ENCODE measurements around the gene SHISA9.

Gene SHISA9

GRCh38 chr16:13013043-13013442 is 111.6 kb downstream of the SHISA9 start:
- no peak for DNase-seq (ENCODE audit: low read depth in 2 of 2, low spot score in 1 of 2)

- no peak for DNase-seq (ENCODE audit: low read depth in 2 of 2, low spot score in 1 of 2)
Measured at GRCh38 chr16:13014476-13014875, 113.1 kb downstream of the SHISA9 start.

GRCh38 chr16:13018026-13018425 is 116.6 kb downstream of the SHISA9 start:
- DNase-seq (ENCODE audit: low read depth in 2 of 2, low spot score in 1 of 2), result no peak

- DNase-seq (ENCODE audit: low read depth in 2 of 2, low spot score in 1 of 2), result no peak
Measured at GRCh38 chr16:13021996-13022395, 120.6 kb downstream of the SHISA9 start.

- DNase-seq (ENCODE audit: low read depth in 2 of 2, low spot score in 1 of 2), result no peak
Measured at GRCh38 chr16:13029786-13030185, 128.4 kb downstream of the SHISA9 start.

GRCh38 chr16:13030769-13031168 is 129.4 kb downstream of the SHISA9 start:
- no peak for DNase-seq (ENCODE audit: low read depth in 2 of 2, low spot score in 1 of 2)

- no peak for DNase-seq (ENCODE audit: low read depth in 2 of 2, low spot score in 1 of 2)
Measured at GRCh38 chr16:13032911-13033310, 131.5 kb downstream of the SHISA9 start.

- DNase-seq (ENCODE audit: low read depth in 2 of 2, low spot score in 1 of 2), result no peak
Measured at GRCh38 chr16:13036600-13036999, 135.2 kb downstream of the SHISA9 start.

- DNase-seq (ENCODE audit: low read depth in 2 of 2, low spot score in 1 of 2), result no peak
Measured at GRCh38 chr16:13038591-13038990, 137.2 kb downstream of the SHISA9 start.

GRCh38 chr16:13039526-13039925 is 138.1 kb downstream of the SHISA9 start:
- no peak for DNase-seq (ENCODE audit: low read depth in 2 of 2, low spot score in 1 of 2)

GRCh38 chr16:13041180-13041579 is 139.8 kb downstream of the SHISA9 start:
- no peak for DNase-seq (ENCODE audit: low read depth in 2 of 2, low spot score in 1 of 2)

- no peak for DNase-seq (ENCODE audit: low read depth in 2 of 2, low spot score in 1 of 2)
Measured at GRCh38 chr16:13041646-13042290, 140.4 kb downstream of the SHISA9 start.

GRCh38 chr16:13042291-13042685 is 140.9 kb downstream of the SHISA9 start:
- no peak for DNase-seq (ENCODE audit: low read depth in 2 of 2, low spot score in 1 of 2)

GRCh38 chr16:13046061-13046821 is 144.8 kb downstream of the SHISA9 start:
- DNase-seq (ENCODE audit: low read depth in 2 of 2, low spot score in 1 of 2), result no peak

GRCh38 chr16:13047276-13047675 is 145.9 kb downstream of the SHISA9 start:
- DNase-seq (ENCODE audit: low read depth in 2 of 2, low spot score in 1 of 2), result no peak

GRCh38 chr16:13049688-13050087 is 148.3 kb downstream of the SHISA9 start:
- no peak for DNase-seq (ENCODE audit: low read depth in 2 of 2, low spot score in 1 of 2)

GRCh38 chr16:13052431-13052830 is 151.0 kb downstream of the SHISA9 start:
- DNase-seq (ENCODE audit: low read depth in 2 of 2, low spot score in 1 of 2), result no peak

- no peak for DNase-seq (ENCODE audit: low read depth in 2 of 2, low spot score in 1 of 2)
Measured at GRCh38 chr16:13055480-13055879, 154.1 kb downstream of the SHISA9 start.

- DNase-seq (ENCODE audit: low read depth in 2 of 2, low spot score in 1 of 2), result no peak
Measured at GRCh38 chr16:13056607-13057006, 155.2 kb downstream of the SHISA9 start.

- DNase-seq (ENCODE audit: low read depth in 2 of 2, low spot score in 1 of 2), result no peak
Measured at GRCh38 chr16:13060932-13061331, 159.5 kb downstream of the SHISA9 start.

GRCh38 chr16:13061691-13062090 is 160.3 kb downstream of the SHISA9 start:
- no peak for DNase-seq (ENCODE audit: low read depth in 2 of 2, low spot score in 1 of 2)

GRCh38 chr16:13062219-13062618 is 160.8 kb downstream of the SHISA9 start:
- DNase-seq (ENCODE audit: low read depth in 2 of 2, low spot score in 1 of 2), result no peak

GRCh38 chr16:13063457-13063856 is 162.1 kb downstream of the SHISA9 start:
- no peak for DNase-seq (ENCODE audit: low read depth in 2 of 2, low spot score in 1 of 2)
